HG03432 (cell line): ENCODE data around the gene NR6A1.

Source experiments
- ATAC-seq: cut with Tn5 transposase; IDR thresholded peaks from one replicate; pipeline ENCODE4 v1.9.1; 2021; ENCODE audit warnings: mild to moderate bottlenecking, moderate library complexity; ENCODE audit not compliant: unreplicated experiment

Gene NR6A1

DNA sequence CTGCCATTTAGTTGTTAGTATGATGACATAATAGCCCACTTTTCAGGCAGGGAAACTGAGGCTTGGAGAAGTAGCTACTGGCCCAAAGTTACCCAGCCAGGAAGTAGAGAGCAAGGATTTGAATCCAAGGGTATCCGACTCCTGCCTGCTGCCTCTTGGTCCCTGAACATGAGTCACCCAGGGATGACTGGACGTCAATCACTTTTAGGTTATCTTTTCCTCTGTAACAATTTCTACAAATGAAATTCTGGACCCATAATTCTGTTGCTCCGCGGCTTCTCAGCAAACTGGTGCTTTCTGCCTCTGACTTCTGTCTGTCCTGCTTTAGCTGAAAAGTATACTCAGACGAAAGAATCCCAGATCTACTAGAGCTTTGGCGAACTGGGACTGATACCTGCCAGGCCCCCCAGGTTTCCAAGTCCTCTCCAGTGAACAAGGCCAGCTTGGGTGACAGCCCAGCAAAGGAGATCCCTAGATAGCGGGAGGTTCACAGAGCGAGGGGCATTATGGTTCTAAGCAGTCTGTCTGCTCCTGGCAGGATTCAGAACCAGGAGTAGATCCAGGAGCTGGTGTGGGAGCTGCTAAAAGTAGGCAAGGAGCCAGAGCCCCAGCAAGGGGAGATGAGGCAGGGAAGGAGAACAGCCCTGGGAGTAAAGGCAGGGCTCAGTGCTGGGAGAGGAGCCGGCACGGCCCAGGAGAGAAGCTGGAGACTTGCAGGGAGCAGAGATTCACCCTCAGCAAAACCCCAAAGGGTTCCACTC is 26.4 kb upstream of the NR6A1 start:
- no peak for ATAC-seq

GRCh38 chr9:124795881-124796431 is 24.8 kb upstream of the NR6A1 start:
- no peak for ATAC-seq

DNA sequence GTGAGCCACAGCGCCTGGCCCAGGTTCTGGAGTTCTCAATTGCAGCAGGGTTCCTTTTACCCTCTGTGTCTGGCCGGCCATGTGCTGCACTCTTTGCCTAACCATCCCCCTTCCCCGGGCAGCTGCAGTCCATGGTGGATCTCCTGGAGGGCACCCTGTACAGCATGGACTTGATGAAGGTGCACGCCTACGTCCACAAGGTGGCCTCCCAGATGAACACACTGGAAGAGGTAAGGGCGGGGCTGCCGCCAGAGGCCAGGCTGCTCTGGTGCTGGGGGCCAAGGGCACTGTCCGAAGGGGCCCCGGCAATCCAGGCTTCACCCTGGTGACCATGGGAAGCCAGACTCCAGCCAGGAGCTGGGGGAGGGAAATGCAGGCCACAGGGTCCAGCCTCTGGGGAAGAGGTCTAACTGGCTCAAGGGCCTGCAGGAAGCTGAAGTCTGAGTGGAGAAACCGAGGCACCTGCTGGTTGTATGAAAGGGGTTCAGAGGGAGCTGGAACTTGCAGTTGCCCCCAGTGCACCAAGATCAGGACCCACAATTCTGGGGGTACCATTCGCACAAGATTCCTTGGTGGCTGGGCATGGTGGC is 23.9 kb upstream of the NR6A1 start:
- ATAC-seq: no peak

DNA sequence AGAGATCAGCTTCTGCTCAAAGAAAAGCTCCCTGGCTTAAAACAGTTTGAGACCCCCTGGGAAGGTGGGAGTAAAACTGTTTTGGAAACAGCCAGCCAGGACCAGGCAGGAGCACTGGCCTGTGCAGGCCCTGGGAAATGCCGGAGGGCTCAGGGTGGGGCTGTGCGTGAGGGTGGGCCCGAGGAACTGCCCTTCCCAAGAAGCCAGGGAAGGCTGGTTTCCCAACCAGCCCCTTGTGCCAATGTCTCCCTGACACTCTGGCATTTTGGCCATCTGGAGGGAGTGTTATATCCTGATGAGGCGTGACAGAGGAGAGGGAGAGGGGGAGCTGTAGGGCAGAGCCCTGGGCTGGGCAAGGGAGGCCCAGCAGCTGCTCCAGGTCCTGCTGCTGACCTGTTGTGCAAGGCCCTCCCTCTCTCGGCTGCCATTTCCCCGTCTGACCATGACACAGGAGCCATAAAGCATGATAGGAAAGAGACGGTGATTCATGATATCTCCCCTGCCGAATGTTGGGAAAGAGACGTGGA is 22.0 kb upstream of the NR6A1 start:
- ATAC-seq: no peak

- no peak for ATAC-seq
Measured at GRCh38 chr9:124792257-124793014, 21.3 kb upstream of the NR6A1 start.

GRCh38 chr9:124790801-124791505 is 19.8 kb upstream of the NR6A1 start:
- no peak for ATAC-seq

DNA sequence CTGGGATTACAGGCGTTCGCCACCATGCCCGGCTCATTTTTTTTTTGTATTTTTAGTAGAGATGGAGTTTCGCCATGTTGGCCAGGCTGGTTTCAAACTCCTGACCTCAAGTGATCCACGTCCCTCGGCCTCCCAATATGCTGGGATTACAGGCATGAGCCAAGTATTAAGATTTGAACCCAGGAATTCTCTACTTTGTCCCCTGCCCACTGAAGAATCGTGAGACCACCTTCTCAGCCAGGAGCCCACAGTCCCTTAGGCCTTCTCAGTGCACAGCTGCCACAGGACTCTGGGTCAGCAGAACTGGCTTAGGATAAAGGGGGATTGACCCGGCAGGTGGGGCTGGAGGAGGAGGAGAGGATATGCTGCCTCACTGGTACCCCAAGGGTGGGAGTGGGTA is 19.2 kb upstream of the NR6A1 start:
- no peak for ATAC-seq

DNA sequence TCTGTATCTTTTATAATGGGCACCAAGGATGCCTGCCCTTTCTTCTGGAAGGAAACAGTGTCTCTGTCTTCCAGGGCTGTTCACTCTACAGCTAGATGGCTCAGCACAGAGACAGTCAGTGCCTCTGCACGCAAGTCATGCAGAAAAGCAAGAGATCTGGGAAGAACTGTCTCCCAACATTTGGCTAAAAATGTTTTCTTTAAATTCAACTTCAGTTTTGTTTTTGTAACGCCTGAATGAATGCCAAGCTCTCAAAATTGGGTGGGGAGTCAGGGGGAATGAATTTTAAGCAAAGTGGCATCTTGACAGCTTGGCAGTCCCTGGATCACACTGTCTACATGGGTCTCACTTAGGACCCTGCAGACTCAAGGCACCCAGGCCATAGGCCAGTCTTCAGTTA is 18.4 kb upstream of the NR6A1 start:
- no peak for ATAC-seq

DNA sequence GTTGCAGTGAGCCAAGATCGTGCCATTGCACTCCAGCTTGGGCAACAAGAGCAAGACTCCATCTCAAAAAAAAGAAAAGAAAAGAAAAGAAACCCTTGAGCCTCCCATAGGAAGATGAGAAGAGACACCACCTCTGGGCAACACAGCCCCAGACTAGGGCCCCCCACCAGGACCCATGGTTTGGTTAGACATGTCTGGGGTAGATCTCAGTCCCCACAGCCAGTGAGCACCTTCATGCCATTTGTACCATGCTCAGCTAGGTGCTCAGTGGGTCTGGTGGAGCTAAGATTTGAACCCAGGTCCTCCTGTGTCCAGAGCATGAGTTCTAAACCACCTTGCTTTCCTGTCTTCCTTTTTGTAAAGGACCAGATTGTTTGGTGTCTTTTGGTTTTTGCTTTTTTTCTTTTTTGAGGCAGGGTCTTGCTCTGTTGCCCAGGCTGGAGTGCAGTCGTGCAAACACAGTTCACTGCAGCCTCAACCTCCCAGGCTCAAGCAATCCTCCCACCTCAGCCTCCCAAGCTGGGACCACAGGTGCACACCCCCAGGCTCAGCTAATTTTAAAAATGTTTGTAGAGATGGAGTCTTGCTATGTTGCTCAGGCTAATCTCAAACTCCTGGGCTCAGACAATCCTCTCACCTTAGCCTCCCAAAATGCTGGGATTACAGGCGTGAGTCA is 17.6 kb upstream of the NR6A1 start:
- ATAC-seq: no peak

DNA sequence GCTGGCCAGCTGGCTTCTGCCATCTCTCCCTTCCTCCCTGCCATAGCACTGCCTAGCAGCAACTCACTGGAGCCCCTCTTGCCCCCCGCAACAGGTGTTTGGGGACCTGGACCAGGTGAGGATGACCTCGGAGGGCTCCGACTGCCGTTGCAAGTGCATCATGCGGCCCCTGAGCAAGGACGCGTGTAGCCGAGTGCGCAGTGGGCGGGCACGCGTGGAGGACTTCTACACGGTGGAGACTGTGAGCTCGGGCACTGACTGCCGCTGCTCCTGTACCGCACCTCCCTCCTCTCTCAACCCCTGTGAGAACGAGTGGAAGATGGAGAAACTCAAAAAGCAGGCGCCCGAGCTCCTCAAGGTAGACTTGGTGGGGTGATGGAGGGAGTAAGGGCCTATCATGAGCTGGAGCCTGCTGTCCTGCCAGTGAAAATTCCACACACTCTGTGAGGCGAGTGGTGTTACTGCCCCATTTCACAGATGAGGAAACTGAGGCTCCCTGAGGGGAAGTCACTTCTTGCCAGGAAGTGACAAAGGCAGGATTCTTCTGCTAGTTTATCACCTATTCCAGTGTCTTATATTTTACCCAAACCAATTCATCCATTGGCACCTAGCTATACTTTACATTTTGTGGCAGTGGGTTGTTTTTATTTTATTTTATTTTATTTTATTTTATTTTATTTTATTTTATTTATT is 15.9 kb upstream of the NR6A1 start:
- no peak for ATAC-seq

DNA sequence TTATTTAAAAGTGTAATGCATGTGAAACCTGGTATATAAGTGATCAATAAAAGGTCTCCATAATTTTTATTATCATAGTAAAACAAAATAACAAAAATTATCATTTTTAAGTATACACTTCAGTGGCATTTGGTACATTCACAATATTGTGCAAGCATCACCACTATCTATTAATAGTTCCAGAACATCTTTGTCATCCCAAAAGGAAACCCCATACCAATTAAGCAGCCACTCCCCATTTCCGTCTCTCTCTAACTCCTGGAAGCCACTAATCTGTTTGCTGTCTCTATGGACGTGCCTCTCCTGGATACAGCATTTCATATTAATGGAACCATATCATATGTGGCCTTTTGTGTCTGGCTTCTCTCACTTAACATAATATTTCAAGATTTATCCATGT is 13.4 kb upstream of the NR6A1 start:
- ATAC-seq: no peak

- no peak for ATAC-seq
Measured at GRCh38 chr9:124783830-124784229, 12.7 kb upstream of the NR6A1 start.

GRCh38 chr9:124782661-124783574 is 11.8 kb upstream of the NR6A1 start:
- ATAC-seq: no peak

GRCh38 chr9:124781967-124782660 is 11.0 kb upstream of the NR6A1 start:
- ATAC-seq: no peak

- ATAC-seq: no peak
Measured at GRCh38 chr9:124780757-124781151, 9.6 kb upstream of the NR6A1 start.

DNA sequence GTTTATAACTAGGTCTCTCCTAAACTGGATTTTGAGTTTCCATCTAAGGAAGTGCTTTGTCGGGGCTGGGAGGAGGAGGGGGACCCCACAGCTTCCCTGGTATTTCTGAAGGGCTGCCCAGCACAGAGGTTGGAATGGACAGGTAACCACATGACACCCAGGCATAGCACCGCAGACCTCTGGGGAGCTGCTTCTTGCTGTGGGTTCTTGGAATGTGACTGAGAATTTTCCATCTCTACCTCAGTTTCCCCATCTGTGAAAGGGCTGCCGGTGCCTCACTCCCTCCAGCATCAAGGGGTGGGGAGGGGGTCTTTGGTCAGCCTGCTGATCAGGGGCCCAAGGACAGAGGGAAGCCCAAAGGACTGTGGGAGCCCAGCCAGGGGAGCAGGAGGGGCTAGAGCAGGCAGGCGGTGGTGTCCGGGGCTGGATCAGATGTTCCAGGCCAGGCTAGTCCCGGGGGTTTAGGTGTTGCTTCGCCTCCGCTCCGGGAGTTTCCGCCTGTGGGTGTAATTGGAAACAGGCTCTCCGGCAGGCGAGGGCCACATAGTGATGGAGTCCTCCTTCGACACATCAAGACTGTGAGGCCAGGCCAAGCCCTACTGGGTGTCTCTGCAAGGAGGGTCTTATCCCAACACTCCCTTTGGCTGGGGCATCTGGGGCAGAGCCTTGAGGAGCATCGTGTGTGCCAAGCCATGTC is 9.1 kb upstream of the NR6A1 start:
- no peak for ATAC-seq

DNA sequence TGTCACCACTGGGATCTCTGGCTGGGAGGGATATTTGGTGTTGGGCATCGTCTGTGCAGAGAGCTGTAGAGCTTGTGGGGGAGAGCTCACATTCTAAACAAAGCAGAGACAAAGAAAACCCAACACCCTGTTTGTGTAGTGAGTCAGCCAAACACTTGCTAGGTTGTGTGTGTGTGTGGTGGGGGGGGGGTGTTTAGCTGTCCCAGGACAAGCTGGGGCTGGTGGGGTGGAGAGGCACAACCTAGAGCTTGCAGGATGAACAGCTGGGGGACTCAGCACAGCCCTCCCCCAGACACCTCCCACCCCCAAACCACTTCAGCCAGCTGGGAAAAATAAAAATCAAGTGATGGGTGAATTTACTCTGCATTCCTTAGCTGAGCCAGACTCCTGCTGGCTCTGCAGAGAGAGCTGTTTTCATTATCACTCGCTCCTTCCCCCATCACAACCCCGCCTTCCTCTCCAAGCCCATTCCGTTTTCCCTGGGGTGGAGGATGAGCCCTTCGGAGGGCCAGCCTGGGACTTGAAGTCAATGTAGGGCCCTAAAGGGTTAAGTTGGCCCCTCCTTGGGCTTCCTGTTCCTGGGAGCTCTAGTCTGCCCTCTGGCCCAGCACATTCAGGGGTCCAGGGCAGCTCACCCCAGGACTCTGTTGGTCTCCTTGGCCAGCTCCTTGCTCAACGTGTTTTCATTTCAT is 8.4 kb upstream of the NR6A1 start:
- no peak for ATAC-seq
